ENCODE results near the gene PPFIBP1.
A peak's percentile ranks its signal among the peaks of the same experiment; 100 is the strongest.
"Not testable (repeated sequence)": the region's sequence is repeated elsewhere in the genome, so short reads cannot be mapped to it uniquely, and the experiment has no call there.

PPFIBP1 gene

DNA sequence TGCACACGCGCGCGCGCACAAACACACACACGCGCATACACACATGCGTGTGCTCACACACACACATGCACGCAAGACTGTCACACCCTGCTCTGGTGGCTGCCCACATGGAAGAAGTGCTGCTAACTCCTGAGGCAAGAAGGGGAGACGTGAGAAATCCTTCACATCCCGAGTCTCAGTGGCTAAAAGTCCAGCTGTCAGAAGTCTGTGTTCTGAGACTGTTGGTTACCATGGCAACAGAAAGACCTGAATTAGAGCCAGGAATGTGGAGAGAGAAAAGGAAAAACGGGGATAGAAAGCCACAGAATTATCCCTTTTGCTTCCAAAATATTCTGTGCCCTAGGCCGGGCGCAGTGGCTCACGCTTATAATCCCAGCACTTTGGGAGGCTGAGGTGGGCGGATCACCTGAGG lies 71.2 kb downstream of the PPFIBP1 start:
- no peak for DNase-seq

DNA sequence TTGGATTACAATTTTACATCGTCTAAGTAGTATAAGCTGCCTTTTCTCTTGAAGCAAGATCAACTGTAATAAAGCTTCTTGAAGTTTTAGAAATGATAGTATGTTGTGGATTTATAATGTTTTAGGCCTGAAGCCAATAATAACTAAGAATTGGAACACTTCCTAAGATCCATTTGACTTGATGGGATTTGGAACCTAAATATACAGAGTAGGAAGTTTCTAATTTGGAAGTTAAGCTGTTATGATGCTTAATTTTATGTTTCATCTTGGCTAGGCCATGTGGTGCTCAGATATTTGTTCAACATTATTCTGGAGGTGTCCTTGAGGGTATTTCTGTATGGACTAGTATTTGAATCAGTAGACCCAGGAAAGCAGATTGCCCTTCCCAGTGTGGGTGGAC lies 74.9 kb downstream of the PPFIBP1 start:
- not testable (repeated sequence) for DNase-seq

DNA sequence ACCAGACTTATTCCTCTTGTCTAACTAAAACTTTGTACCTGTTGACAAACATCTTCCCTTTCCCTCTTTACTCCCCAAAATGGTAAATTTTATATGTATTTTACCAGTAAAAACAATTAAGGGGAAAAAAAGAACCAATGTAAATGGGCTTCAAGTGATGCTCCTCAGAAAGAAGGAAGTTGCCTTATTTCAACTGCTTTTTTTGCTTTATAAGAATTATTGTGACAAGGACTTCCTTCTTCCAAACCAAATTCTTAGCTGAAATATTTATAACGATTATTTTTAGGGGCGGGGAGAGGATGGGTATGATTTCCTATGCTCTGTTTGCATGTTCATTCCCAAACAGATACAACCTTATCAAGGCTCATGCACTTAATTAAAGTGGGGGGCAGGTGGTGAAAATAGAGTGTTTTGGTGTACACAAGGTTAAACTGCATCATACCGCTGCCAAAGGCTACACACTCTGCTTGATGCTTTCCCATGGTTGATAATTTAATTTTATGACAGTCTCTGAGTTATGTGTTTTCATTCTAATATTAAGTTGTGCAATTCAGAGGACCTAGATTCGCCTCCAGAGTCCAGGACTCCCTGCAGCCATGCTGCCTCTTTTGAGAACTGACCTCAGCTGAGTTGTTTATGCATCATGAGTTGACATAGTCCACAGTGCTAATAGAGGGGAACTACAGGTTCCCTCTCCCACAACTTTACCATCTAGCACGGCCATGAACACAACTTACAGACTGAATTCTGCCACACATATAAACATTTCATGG lies 77.2 kb downstream of the PPFIBP1 start:
- not testable (repeated sequence) for DNase-seq

DNA sequence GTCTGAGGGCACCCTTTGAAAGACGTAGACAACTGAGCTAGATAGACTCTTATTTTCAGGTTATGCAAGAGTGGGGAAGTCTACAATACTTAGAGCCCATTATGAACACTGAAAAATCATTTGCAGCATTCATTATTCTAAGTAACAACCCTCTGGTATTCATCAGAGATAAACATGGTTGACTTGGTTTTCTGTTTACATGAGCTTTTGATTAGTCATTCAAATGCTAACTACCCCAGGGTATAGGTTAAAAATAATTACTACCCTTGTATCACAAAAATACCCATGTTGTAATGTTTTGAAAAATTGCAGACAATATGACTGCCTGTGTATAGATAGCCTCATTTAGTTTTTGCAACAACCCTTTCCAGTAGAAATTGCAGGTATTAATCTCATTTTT lies 78.5 kb downstream of the PPFIBP1 start:
- DNase-seq: peak in 1 of 3 experiments; percentile 30

DNA sequence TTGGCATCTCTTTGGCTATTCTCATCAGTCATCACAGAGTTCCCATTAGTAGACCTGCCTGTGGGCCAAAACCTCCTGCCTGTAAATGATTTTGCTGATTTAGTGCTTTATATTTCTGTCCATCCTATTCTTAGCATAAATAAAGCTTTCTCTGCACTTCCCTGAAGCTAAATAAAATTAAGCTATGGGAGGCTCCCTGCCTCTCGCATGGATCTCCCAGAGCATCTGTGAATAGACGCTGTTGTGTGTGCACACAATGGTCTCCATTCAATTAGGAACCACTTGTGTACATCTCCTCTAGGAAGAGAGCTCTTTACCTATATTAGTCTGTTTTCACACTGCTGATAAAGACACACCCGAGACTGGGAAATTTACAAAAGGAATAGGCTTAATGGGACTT lies 80.4 kb downstream of the PPFIBP1 start:
- no peak for DNase-seq

DNA sequence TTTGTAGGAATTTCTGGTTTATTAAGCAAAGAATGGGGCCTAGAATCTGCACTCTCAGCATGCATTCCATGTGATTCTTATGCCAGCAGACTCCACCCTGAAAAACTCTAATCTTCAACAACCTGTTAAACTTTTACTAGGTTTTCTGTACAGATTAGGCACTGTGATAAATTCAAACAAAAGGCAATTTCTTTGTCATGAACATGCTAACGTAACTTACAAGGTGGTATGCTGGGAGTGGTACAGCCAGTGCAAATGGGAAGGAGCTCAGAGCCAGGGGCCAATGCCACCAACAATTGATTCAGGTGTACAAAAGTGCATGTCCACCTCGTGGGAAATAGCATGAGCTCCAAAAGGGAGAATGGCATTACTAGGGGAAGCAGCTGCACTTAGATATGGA lies 83.0 kb downstream of the PPFIBP1 start:
- DNase-seq: no peak

DNA sequence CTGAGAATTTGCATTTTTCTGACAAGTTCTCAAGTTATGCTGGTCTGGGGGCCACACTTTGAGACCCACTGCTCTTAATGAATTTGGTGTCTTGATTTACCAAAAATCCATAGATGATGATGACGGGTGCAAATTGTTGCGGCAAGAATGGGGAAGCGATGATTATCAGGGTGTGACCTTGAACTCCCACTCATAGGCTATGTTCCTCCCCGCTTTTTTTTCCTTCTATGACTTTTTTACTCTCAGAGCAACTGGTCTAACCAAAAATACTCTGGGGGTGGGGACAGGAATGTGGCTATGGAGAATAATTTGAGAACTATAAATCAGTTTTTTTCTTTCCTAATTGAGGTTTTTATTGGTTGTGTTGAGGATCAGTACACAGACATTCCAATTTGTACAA lies 83.6 kb downstream of the PPFIBP1 start:
- no peak for DNase-seq

DNA sequence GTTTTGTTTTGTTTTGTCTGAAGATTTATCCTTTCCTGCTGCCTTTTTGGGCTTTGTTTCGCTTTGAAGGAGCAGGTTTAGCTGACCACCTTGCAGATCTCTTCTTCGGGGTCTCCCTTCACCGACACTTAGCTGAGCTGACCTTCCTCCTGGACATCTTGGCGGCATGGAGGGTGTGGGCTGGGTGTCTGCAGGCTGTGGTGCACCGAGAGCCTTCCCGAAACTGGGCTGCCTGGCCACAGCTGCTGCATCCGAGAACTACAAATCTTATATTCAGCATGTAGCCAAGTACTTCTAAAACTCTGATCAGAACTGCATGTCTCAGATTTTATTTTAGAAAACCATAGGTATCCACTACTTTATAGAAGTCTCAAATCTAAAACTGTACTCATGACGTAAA lies 84.9 kb downstream of the PPFIBP1 start:
- DNase-seq: no peak

DNA sequence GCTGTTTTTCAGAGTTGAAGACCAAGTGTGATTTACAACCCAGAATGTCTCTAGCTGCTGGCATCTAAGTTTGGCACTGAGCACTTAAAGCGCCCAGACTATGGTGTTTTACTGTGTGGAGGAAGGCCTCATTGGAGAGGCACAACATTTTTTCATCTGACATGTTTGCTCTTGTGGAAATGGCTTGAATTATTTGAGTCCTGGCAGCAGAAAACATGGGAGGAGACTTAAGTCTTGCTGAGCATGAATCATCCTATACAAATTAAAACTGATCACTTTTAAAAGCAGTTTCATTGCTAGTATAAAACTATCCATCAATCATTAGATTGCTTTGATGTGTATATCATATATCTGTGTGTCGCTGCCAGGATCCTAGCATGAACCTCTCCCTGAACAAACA lies 86.4 kb downstream of the PPFIBP1 start:
- DNase-seq: peak in 2 of 3 experiments; percentile 16 to 60

DNA sequence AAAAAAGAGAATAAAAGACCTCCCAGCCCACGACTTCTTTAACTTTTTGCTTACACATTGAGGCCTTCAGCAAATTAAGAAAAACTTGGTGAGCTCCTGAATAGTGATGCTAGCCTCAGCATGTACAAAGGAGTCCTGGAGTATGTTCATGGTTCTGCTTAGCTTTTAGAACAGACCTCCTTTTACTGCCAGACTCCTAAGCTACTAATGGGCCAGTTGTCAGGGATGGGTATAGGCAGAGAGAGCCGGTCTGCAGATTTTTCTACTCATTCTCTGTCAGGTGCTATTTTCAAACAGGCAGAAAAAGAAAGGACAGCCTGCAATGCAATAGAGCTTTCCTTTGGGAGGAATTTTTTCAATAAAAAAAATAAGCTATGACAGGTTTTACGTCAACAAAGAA lies 90.4 kb downstream of the PPFIBP1 start:
- DNase-seq: no peak

DNA sequence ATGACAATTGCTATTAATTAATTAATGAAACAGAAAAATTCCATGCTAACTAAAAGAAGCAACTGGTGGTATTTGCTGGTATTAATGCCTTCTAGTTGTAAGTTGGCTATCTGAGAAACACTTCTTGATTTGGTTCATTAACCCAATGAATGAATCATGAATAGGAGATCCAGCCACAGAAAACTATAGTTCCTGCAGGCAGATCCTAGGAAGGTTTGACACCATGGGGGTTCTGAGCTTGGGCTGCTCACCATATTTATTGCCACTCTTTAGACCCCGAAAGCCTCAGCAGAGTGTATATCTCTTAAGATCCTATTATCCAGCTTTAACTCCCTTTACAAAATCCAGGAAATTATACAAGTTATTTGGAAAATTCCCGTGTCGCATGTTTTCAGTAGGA lies 90.9 kb downstream of the PPFIBP1 start:
- DNase-seq: no peak

DNA sequence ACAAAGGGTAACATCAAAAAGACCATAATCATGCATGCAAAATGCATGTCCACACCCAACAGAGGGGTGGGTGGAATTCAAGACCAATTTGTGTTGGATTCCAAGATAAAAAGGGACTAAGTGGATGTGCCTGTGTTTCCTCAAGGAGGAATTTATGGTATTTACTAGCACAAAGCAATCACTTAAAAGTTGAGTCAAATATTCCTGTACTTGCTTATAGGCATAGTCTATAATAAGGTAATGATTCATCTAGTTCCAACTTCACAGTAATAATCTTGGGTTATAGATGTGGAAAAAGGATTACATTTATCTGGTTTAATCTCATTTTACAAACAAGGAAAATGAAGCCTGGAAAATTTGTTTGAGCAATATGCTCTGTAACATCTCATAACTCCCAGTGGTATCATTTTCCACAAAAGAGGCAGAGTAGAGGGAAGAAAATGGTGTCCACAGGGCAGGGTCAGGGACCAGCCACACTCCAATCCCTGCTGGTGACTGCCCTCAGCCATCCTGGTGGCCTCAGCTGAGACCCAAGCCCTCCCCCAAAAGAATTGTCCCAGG lies 91.4 kb downstream of the PPFIBP1 start:
- no peak for DNase-seq

DNA sequence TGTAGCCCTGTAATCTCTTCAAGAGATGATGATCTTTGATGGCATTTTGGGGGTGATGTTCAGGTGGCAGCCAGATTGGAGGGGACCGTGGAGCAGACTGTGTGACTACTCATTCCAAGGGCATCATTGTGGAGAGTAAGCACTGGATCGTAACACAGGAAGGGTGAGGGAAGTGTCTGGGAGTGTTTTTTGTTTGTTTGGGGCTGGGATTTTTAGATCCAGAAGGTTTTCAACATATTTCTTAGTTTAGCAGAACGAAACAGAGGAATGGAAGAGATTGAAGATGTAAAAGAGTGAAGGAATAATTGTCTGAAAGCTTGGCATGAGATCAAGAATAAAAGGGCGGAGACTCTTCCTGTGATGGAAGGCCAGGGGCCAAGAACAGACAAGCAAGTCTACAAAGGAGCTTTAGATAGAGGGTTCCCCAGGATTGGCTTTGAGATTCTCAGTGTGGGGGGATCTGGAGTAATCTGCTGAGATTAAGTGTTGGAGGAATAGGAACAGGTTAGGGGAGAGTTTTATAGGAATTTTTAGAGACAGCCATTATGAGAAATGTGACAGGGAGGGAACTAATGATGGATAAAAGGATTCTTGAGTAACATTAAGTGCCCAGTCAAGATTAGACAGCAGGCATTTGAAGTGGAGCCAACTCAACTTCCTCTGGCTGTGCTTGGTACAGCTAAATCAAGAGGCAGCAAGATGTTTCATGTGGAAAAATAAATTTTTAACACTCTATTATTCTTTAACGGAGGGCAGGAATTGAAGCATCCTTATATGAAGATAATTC lies 92.5 kb downstream of the PPFIBP1 start:
- no peak for DNase-seq

DNA sequence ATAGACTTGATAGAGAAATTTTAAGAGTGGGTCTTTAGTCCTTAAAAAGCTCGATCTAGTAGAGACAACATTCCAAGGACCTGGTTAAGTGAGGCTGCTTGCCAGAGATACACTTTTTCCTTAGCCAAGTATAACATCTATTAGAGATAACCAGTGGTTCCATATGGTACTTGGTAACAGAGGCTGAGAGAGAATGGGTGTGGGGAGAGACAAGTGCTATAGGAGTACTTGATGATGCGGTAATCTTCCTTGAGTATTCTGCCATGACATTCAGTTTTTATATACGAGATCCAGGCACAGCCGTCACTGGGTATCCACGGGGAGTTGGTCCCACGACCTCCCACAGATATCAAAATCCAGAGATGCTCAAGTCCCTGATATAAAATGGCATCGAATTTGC lies 94.8 kb downstream of the PPFIBP1 start:
- no peak for DNase-seq

DNA sequence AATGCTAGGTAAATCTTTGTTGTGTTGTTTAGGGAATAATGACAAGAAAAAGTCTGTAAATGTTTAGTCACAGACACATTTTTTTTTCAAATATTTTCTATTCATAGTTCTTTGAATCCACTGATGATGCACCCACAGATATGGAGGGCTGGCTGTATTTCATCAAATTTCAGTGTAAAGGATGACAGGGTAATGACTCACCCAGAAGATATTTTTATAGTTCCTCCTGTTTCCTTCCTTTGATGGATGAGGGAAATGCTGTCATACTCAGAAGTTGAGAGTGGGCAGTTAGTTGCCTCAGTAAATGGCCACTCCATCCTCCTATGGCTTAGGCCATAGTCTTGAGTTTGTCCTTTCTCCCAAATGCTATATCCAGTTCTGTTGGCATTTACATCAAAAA lies 95.3 kb downstream of the PPFIBP1 start:
- DNase-seq: no peak

DNA sequence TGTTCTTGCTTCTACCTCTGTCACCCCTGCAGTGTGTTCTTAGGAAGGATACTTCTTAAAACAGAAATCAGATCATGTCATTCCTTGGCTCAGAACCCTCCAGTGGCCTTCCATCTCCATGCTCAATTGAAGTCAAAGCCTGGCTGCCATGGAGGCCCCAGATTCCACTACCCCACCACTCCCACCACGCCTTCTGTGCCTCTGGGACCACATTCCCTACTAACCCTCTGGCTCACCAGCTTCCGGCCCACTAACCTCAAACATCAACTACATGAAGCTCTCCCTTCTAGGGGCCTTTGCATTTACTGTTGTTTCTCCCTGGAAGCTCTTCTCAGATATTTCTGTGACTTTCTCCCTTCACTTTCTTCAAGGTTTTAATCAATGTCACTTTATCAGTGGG lies 96.1 kb downstream of the PPFIBP1 start:
- no peak for DNase-seq

DNA sequence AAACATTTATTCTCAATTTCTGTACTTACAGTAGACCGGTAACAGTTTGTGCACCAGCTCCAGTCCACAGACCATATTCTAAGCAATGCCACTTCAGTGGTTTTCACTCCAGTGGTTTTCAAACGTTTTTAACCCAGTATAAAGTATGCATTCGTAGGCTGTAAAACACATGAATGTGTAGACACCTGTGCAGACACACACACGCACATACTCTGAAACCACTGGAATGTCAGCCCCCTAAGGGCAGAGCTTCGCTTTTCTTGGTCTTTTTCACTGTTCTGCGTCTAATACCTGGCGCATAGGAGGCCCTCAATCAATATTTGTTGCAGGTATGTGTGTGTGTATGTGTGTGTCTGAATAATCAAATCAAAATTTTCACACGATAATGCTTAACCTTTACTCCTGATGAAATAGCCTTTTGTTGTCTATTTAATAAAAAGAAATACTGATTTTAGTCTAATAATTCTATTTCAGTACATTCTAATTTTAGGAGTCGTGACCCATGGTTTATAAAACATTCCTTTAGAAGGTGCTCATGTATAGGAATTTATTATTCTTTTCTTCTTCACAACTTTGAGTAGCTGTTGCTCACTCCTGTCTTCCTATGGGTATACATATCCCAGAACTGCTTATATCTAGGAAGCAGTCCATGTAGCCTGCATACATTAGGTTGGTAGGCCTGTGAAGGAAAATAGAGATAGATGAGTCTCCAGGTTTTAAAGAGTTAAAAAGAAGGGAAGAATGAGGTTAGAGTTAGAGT lies 98.6 kb downstream of the PPFIBP1 start:
- DNase-seq: no peak

DNA sequence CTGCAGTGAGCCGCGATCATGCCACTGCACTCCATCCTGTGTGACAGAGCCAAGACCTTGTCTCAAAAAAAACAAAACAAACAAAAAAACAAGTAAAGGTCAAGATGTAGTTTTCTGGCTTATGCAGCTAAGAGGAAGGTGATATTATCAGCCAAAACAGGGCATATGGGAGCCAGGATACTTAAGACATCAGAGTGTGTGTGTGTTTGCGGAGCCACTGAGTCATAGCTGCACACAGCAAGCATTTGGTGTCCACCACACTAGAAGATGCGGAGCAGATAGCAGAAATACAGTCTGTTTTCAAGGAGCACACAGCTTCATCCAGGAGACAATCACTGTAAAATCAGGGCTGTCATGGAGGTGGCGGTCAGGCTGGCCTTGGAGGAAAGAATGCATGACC lies 99.6 kb downstream of the PPFIBP1 start:
- no peak for DNase-seq

DNA sequence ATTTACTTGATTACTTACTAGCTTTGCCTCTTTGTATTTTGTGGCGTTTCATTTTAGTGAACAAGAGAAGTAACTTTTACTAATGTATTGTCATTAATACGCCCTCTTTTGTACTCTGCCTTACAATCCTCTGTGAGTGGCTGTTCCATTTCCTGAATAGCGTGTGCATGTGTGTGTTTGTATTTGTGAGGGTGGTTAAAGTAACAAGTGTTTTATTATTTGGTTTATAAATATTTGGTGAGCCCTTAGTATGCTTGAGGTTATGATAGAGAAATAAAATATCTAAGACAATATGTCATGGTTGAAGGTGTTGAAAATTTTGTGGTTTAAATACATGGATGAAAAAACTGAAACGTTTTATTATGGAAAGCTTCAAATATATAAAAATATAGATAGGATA lies 100.6 kb downstream of the PPFIBP1 start:
- no peak for DNase-seq

DNA sequence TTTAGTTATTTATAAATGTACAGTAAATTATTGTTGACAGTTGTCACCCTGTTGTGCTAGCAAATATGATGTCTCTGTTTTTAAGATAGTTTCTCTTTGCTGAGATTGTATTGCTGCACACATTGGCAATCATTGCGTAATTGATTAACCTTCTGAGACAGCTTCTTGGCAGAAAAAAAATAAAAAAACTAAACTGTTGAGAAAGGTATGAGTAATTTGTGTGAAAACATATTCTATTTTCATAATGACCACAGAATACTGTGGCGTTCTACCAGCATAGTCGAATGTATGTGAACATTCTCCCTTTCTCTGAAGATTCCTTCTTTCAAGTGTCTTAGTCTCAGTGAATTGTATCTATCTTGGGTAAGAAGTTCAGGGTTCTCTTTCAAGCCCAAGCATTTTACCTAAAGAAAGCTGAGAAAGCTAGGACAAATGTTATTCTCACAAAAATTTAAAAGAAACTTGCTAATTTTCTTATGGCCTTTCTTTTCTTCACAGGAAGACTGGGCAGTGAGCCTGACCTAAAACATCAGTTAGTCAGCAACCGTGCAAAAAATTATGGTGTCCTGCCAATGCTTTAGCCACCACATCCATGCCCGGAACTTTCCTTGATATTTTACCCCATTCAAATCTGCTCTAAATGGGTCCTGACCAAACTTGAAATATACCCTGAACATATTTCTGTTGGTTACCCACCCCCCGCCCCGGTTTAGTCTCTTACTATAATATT lies 103.3 kb downstream of the PPFIBP1 start:
- DNase-seq: no peak

DNA sequence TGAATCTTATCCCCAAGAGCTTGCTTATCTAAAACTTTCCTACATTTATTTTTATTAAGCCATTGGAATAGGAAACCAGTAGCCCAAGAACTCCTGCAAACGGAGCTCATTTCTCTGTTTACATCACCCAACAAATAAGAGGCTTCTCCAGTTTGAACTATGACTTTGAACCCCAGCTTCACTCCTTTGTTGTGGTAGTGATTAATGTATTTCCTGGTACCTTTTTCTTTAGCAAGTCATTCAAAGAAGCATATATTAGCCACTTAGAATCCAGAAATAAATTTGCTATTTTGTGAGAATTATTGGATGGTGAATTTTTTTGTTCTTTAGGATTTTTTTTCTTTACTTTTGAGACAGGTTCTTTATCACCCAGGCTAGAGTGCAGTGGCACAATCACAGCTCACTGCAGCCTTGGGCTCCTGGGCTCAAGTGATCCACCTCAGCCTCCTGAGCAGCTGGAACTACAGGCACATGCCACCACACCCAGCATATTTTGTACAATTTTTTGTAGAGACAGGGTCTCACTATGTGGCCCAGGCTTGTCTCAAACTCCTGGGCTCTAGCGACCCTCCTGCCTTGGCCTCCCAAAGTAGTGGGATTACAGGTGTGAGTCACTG lies 104.0 kb downstream of the PPFIBP1 start:
- DNase-seq: not testable (repeated sequence)

DNA sequence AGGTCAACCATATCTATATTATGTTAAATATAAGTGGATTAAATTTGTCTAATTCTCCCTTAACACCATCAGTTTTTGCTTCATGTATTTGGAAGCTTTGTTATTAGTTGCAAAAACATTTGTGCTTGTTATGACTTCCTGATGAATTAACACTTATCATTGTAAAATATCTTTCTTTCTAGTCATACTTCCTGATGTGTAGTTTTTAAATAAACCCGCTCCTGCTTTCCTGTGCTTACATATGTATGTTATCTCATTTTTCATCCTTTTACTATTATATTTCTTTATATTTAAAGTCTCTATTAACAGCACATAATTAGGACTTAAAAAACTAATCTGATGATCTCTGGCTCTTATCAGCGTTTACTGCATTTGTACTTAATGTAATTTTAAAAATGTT lies 106.2 kb downstream of the PPFIBP1 start:
- not testable (repeated sequence) for DNase-seq
